Erythroblast (primary cell): ENCODE results near the gene GABRP.

Experiments used
- GATA1 ChIP-seq: IDR thresholded peaks from 2 replicates; pipeline ENCODE4 v1.6.1; 2011; ENCODE audit warnings: low read depth, mild to moderate bottlenecking, control low read depth, low read length, moderate library complexity
- POLR2A ChIP-seq: IDR thresholded peaks from 2 replicates; pipeline ENCODE4 v1.6.1; 2011; ENCODE audit warnings: mild to moderate bottlenecking, low read length

DNA sequence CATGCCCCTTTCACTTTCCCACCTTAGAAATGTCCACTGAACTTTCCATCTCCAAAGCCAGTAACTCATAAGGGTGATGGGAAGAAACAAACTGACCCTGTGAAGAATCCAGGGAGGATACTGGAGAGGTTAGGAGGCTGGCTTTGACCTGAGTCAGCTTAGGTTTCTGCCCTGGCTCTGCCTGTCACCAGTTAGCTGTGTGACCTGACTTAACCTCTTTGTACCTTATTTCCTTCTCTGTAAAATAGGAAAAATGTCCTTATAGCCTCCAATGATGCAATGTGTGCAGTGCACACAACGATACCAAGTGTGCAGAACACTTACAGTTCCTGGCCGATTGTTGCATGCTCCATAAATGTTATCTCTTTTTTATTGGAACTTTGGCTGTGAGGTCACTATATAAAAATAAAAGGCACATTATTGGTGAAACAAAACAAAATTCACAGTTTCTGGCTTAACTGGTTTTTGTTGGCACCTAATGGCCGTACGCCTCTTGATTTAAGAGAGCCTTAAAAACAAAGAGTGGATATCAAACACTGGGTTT, 37.8 kb downstream of the GABRP start:
- no peak for TF ChIP-seq POLR2A
- TF ChIP-seq GATA1, result no peak
